Activated T-cell treated with anti-CD3 and anti-CD28 coated beads, Interleukin-2, amount 50 U/mL, for 4 hours (primary cell): ENCODE measurements around the gene BCORL1. TPM values are rescaled to one million over a fixed set of nuclear protein-coding genes. Genes with fewer than 3 reads are reported as not detected.

ENCODE experiments used
- ATAC-seq, 2 donors: fragments of 200-7000 bp; cut with Tn5 transposase; one replicate each; pipeline ENCODE4 v1.10.0; 2021
- DNase-seq: peaks from one replicate; pipeline ENCODE4 v3.0.0-alpha.2; 2020
- H3K27me3 Mint-ChIP-seq: one replicate; pipeline ENCODE4 v1.8.0; 2021; ENCODE audit warnings: low read depth, mixed read lengths
- H3K36me3 Mint-ChIP-seq: one replicate; pipeline ENCODE4 v1.8.0; 2022; ENCODE audit warnings: mixed read lengths; ENCODE audit not compliant: insufficient read depth
- H3K4me1 Mint-ChIP-seq: one replicate; pipeline ENCODE4 v1.8.0; 2021; ENCODE audit warnings: low read depth, mixed read lengths
- H3K4me3 Mint-ChIP-seq: one replicate; pipeline ENCODE4 v1.8.0; 2021; ENCODE audit warnings: mild to moderate bottlenecking, moderate library complexity, mixed read lengths
- H3K9me3 Mint-ChIP-seq: one replicate; pipeline ENCODE4 v1.8.0; 2021; ENCODE audit warnings: mixed read lengths
- total RNA-seq, 3 donors: library from RNA; stranded (reverse); gene quantifications; one replicate each; pipeline ENCODE4 v1.2.1, GENCODE V29; 2021

BCORL1 gene, protein sequence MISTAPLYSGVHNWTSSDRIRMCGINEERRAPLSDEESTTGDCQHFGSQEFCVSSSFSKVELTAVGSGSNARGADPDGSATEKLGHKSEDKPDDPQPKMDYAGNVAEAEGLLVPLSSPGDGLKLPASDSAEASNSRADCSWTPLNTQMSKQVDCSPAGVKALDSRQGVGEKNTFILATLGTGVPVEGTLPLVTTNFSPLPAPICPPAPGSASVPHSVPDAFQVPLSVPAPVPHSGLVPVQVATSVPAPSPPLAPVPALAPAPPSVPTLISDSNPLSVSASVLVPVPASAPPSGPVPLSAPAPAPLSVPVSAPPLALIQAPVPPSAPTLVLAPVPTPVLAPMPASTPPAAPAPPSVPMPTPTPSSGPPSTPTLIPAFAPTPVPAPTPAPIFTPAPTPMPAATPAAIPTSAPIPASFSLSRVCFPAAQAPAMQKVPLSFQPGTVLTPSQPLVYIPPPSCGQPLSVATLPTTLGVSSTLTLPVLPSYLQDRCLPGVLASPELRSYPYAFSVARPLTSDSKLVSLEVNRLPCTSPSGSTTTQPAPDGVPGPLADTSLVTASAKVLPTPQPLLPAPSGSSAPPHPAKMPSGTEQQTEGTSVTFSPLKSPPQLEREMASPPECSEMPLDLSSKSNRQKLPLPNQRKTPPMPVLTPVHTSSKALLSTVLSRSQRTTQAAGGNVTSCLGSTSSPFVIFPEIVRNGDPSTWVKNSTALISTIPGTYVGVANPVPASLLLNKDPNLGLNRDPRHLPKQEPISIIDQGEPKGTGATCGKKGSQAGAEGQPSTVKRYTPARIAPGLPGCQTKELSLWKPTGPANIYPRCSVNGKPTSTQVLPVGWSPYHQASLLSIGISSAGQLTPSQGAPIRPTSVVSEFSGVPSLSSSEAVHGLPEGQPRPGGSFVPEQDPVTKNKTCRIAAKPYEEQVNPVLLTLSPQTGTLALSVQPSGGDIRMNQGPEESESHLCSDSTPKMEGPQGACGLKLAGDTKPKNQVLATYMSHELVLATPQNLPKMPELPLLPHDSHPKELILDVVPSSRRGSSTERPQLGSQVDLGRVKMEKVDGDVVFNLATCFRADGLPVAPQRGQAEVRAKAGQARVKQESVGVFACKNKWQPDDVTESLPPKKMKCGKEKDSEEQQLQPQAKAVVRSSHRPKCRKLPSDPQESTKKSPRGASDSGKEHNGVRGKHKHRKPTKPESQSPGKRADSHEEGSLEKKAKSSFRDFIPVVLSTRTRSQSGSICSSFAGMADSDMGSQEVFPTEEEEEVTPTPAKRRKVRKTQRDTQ (N-terminal part only)
- 1 to 10 TPM; 7.9 to 9.0 (median 8.8) TPM for total RNA-seq

- H3K4me1 Mint-ChIP-seq, result peaks cover 18% of the 10 kb centered on the region
- peak within 1 kb of the TSS; percentile 79 for H3K4me3 Mint-ChIP-seq
- peak; percentile 89 to 93 for ATAC-seq
- H3K27me3 Mint-ChIP-seq, result no peaks in the 10 kb centered on the region
- no peaks in the 10 kb centered on the region for H3K9me3 Mint-ChIP-seq
- peak; percentile 84 for DNase-seq
- H3K36me3 Mint-ChIP-seq, result no peaks in the 10 kb centered on the region
These were observed at the start of gene BCORL1 for GRCh38 chrX:129982300-129983251. Gene BCORL1, plus strand, starts transcription at chrX:129982635. Its CDS starts 22,597 bp downstream, at chrX:130005232.

- peaks cover 3% of the 10 kb centered on the region for H3K36me3 Mint-ChIP-seq
- ATAC-seq (peak; percentile 7 to 9), DNase-seq (no peak)
- H3K27me3 Mint-ChIP-seq, result peaks cover 2% of the 10 kb centered on the region
- peak overlapping the region; percentile 49 for H3K4me3 Mint-ChIP-seq
- H3K4me1 Mint-ChIP-seq, result peaks cover 5% of the 10 kb centered on the region
- H3K9me3 Mint-ChIP-seq, result no peaks in the 10 kb centered on the region
These were observed 49.6 kb upstream of the BCORL1 start for GRCh38 chrX:129932821-129933321.

DNA sequence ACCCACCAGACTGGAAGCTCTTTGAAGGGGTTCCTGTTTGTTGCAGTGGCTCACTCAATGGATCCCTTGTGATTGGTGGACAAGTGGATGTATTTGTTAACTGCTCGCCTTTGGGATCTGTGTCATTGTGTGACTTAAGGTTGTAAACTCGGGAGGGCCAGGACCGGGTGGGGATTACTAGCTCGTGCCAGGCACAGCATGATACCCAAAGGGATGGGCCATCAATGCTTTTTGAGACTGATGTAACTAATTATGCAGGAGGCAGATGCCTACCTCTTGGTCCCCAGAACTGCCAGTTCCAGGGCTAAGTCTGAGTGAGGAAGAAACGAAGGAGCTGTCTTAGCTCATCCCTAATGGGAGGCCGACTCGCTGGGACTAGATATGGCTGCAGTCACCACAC, 48.7 kb upstream of the BCORL1 start:
- Mint-ChIP-seq H3K27me3 (peaks cover 2% of the 10 kb centered on the region), H3K4me1 (peaks cover 11% of the 10 kb centered on the region), H3K4me3 (peak overlapping the region; percentile 56), H3K9me3 (no peaks in the 10 kb centered on the region), H3K36me3 (peaks cover 3% of the 10 kb centered on the region)
- ATAC-seq, result no peak
- no peak for DNase-seq

DNA sequence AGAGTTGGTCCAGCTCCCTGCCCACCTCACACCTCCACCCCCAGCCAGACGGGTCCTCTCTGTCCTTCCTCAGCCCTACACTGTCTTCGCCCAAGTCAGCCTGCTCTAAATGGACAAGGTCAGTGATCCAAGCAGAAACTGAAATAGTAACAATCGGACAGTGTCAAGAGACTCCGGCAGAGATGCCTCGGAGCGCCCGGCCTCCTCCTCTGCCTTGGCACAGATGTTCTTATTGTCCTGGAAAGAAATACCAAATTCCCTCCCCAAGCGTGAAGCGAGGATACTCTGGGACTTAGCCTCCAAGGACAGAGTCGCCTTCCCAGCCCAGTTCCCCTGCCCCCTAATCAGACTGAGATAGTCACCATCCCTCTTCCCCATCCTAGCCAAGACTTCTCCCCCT, 48.0 kb upstream of the BCORL1 start:
- Mint-ChIP-seq H3K4me3 (no peak overlapping the region), H3K27me3 (peaks cover 2% of the 10 kb centered on the region), H3K4me1 (peaks cover 11% of the 10 kb centered on the region), H3K9me3 (no peaks in the 10 kb centered on the region), H3K36me3 (no peaks in the 10 kb centered on the region)
- no peak for DNase-seq
- no peak for ATAC-seq

- Mint-ChIP-seq H3K4me3 (no peak overlapping the region), H3K4me1 (peaks cover 11% of the 10 kb centered on the region), H3K27me3 (peaks cover 2% of the 10 kb centered on the region), H3K36me3 (no peaks in the 10 kb centered on the region), H3K9me3 (no peaks in the 10 kb centered on the region)
- DNase-seq (no peak), ATAC-seq (no peak)
These were observed 47.5 kb upstream of the BCORL1 start for GRCh38 chrX:129934952-129935351.

GRCh38 chrX:129938081-129938480, 44.4 kb upstream of the BCORL1 start:
- Mint-ChIP-seq H3K36me3 (no peaks in the 10 kb centered on the region), H3K4me3 (no peak overlapping the region), H3K4me1 (peaks cover 6% of the 10 kb centered on the region), H3K9me3 (no peaks in the 10 kb centered on the region), H3K27me3 (peaks cover 2% of the 10 kb centered on the region)
- ATAC-seq, result peak in 1 of 2 donors; percentile 9
- DNase-seq, result no peak

- Mint-ChIP-seq H3K9me3 (no peaks in the 10 kb centered on the region), H3K4me3 (no peak overlapping the region), H3K36me3 (no peaks in the 10 kb centered on the region), H3K27me3 (no peaks in the 10 kb centered on the region), H3K4me1 (peaks cover 6% of the 10 kb centered on the region)
- no peak for ATAC-seq
- no peak for DNase-seq
These were observed 42.4 kb upstream of the BCORL1 start for GRCh38 chrX:129939986-129940385.

- ATAC-seq (no peak), DNase-seq (no peak)
- Mint-ChIP-seq H3K4me3 (no peak overlapping the region), H3K4me1 (peaks cover 6% of the 10 kb centered on the region), H3K36me3 (no peaks in the 10 kb centered on the region), H3K27me3 (no peaks in the 10 kb centered on the region), H3K9me3 (no peaks in the 10 kb centered on the region)
These were observed 41.7 kb upstream of the BCORL1 start for GRCh38 chrX:129940721-129941120.

DNA sequence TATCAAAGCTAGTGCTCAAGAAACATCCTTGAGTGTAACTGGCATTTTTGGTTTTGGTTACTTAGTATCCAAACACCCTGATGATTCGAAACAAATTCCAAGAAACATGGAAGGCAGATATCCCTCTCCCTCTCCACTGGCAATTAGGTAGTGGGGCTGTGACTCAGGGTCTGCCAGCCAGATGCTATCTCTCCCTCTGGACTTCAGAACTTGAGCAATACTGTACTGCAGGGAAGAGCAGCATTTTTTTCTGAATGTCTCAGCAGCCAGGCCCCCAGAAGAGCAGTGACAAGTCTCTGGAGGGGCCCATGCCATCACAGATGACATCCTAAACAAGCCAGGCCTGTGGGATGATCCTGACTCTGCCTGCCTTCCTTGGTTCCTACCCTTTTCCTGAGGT, 37.3 kb upstream of the BCORL1 start:
- Mint-ChIP-seq H3K36me3 (no peaks in the 10 kb centered on the region), H3K27me3 (no peaks in the 10 kb centered on the region), H3K4me3 (no peak overlapping the region), H3K9me3 (no peaks in the 10 kb centered on the region), H3K4me1 (no peaks in the 10 kb centered on the region)
- DNase-seq (no peak), ATAC-seq (no peak)

DNA sequence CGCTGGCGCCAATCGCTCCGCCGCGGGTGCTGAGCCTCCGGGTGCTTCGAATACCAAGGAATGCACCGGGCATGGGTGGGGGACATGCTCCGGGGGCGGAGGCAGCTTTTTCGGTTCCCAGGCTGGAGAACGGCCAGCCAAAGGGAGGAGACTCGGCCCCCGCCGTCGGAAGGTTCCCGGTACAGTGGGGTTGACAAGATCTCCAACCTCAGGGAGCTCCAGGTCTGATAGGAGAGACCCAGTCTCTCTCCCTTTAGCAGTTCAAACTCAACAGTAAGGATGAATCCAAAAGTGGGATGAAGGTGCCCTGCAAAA, 29.1 kb upstream of the BCORL1 start:
- Mint-ChIP-seq H3K4me1 (peaks cover 12% of the 10 kb centered on the region), H3K27me3 (no peaks in the 10 kb centered on the region), H3K36me3 (no peaks in the 10 kb centered on the region), H3K9me3 (no peaks in the 10 kb centered on the region), H3K4me3 (peak overlapping the region; percentile 38)
- ATAC-seq (no peak), DNase-seq (no peak)

GRCh38 chrX:129953881-129954280, 28.6 kb upstream of the BCORL1 start:
- H3K9me3 Mint-ChIP-seq, result no peaks in the 10 kb centered on the region
- H3K4me3 Mint-ChIP-seq, result no peak overlapping the region
- peaks cover 14% of the 10 kb centered on the region for H3K4me1 Mint-ChIP-seq
- H3K27me3 Mint-ChIP-seq, result no peaks in the 10 kb centered on the region
- DNase-seq, result no peak
- no peaks in the 10 kb centered on the region for H3K36me3 Mint-ChIP-seq
- no peak for ATAC-seq

- H3K9me3 Mint-ChIP-seq, result no peaks in the 10 kb centered on the region
- H3K36me3 Mint-ChIP-seq, result no peaks in the 10 kb centered on the region
- H3K27me3 Mint-ChIP-seq, result no peaks in the 10 kb centered on the region
- H3K4me3 Mint-ChIP-seq, result no peak overlapping the region
- ATAC-seq (no peak), DNase-seq (no peak)
- H3K4me1 Mint-ChIP-seq, result peaks cover 14% of the 10 kb centered on the region
These were observed 27.6 kb upstream of the BCORL1 start for GRCh38 chrX:129954804-129955203.

- Mint-ChIP-seq H3K9me3 (no peaks in the 10 kb centered on the region), H3K4me3 (peak overlapping the region; percentile 19), H3K4me1 (peaks cover 14% of the 10 kb centered on the region), H3K27me3 (no peaks in the 10 kb centered on the region), H3K36me3 (no peaks in the 10 kb centered on the region)
- DNase-seq (no peak), ATAC-seq (no peak)
These were observed 26.8 kb upstream of the BCORL1 start for GRCh38 chrX:129955682-129956081.
